Esophagus (tissue), 2 donors: ENCODE data around the gene FKBP11. TPM values are rescaled to one million over a fixed set of nuclear protein-coding genes. Genes with fewer than 3 reads are reported as not detected.

ENCODE experiments used
- H3K27ac ChIP-seq, 2 donors: one replicate each; pipeline ENCODE4 v1.5.1; 2013; ENCODE audit warnings: low read depth in 2 of 2, mild to moderate bottlenecking in 2 of 2, inconsistent platforms in 1 of 2, low read length in 1 of 2, moderate library complexity in 1 of 2
- H3K27me3 ChIP-seq, 2 donors: one replicate each; pipeline ENCODE4 v1.6.1; 2013; ENCODE audit warnings: low read length in 2 of 2, control low read depth in 1 of 2, mild to moderate bottlenecking in 1 of 2; ENCODE audit not compliant: insufficient read depth in 2 of 2, control insufficient read depth in 1 of 2
- H3K36me3 ChIP-seq, 2 donors: one replicate each; pipeline ENCODE4 v1.6.1; 2013; ENCODE audit warnings: low read length in 1 of 2; ENCODE audit not compliant: control insufficient read depth in 2 of 2, insufficient read depth in 2 of 2
- H3K4me1 ChIP-seq, 2 donors: one replicate each; pipeline ENCODE4 v1.6.1; 2013; ENCODE audit warnings: low read length in 1 of 2; ENCODE audit not compliant: control insufficient read depth in 2 of 2, insufficient read depth in 2 of 2
- H3K4me3 ChIP-seq, 2 donors: one replicate each; pipeline ENCODE4 v1.5.1; 2013; ENCODE audit warnings: low read length in 2 of 2, mild to moderate bottlenecking in 2 of 2, low read depth in 1 of 2, moderate library complexity in 1 of 2
- H3K9me3 ChIP-seq, 2 donors: one replicate each; pipeline ENCODE4 v1.6.1; 2013; ENCODE audit warnings: mild to moderate bottlenecking in 2 of 2, low read depth in 1 of 2, low read length in 1 of 2, moderate library complexity in 1 of 2; ENCODE audit not compliant: control insufficient read depth in 2 of 2, insufficient read depth in 1 of 2
- WGBS, 2 donors: extraction: QIAGEN DNeasy Blood & Tissue Kit; methylation state at CpG; one replicate each; pipeline ENCODE4 v1.1.7; 2013; 5-methylcytosine and 5-hydroxymethylcytosine counted together
- polyA plus RNA-seq, 2 donors: library from polyadenylated mRNA; stranded (reverse); fragments of 200-250 nt; gene quantifications; one replicate each; pipeline ENCODE4 v1.2.3, GENCODE V29; 2013
- donor health status: healthy with polysubstance abuse.
- donor health status: Bipolar disorder and iron deficiency.

Gene FKBP11
- polyA plus RNA-seq, 2 donors, result 20.4 to 28.3 TPM

DNA sequence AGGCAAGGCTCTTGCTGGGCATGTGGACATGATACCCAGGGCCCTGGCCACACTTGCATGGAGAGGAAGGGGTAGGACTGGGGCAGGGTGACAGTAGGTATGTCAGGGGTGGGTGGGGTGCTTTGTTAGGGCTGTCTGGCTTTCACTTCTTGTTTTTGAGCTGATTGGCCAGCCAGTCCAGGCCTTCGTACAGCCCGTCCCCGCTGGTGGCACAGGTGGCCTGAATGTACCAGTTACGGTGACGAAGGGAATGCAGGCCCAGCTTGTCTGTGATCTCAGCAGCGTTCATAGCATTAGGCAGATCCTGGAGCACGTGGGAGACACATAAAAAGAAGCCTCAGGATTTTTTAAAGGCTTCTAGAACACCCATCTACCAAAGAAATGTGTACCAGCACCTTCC lies 13.5 kb upstream of the FKBP11 start:
- Histone ChIP-seq H3K4me3 (no peak overlapping the region), H3K27me3 (no peaks in the 10 kb centered on the region), H3K36me3 (peaks cover 7 to 26% of the 10 kb centered on the region in 2 donors), H3K4me1 (peaks cover 2 to 9% of the 10 kb centered on the region in 2 donors), H3K9me3 (no peaks in the 10 kb centered on the region), H3K27ac (no peak overlapping the region)
- 70 to 83% methylated on average over 7 of the region's 7 CpGs for WGBS, 2 donors

DNA sequence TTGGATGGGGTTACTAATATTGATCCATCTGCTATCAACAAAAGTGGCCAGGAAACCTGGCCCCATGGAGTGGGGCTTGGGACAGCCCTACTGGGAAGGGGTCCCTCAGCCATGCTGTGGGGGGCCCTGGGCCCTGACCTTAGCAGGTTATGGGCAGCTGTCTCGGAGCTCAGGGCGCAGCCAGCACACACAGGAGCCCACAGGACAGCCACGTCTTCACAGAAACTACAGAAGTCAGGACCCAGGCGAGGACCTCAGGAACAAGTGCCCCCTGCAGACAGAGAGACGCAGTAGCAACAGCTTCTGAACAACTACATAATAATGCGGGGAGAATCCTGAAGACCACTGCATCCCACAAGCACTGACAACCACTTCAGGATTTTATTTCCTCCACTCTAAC lies 11.9 kb upstream of the FKBP11 start:
- H3K4me1 ChIP-seq, result peaks cover 2 to 5% of the 10 kb centered on the region in 2 donors
- WGBS, 2 donors, result 83 to 84% methylated on average over 6 of the region's 6 CpGs
- H3K27ac ChIP-seq, result no peak overlapping the region
- H3K9me3 ChIP-seq, result no peaks in the 10 kb centered on the region
- H3K36me3 ChIP-seq, result peaks cover 7 to 34% of the 10 kb centered on the region in 2 donors
- H3K27me3 ChIP-seq, result no peaks in the 10 kb centered on the region
- no peak overlapping the region for H3K4me3 ChIP-seq

DNA sequence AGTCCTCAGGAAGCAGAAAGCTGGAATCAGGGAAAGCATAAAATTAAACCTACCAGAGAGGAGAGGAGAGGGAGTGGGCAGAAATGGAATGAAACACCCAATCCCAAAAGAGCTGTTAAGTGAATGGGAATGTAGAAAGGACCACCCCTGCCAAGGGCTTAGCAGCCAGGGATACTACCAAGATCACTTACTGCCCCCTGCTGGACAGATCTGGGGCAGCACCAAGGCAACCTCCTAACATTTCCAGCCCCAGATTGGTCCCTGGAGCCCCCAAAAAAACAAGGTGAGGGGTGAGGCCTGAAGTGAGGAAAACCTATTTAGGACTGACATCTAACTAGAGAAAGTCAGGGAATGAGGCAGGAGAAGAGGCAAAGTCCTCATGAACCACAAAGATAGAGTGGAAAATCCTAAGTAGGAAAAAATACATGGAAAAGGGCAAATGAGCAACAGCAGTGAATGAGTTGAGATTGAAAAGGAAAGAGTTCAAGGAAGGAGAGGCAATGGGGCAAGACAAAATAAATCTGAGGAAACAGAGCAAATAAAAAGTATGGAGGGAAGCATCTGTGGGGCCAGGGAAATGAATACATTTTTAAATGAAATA lies 11.2 kb upstream of the FKBP11 start:
- H3K36me3 ChIP-seq, result peaks cover 7 to 34% of the 10 kb centered on the region in 2 donors
- no peaks in the 10 kb centered on the region for H3K4me1 ChIP-seq

DNA sequence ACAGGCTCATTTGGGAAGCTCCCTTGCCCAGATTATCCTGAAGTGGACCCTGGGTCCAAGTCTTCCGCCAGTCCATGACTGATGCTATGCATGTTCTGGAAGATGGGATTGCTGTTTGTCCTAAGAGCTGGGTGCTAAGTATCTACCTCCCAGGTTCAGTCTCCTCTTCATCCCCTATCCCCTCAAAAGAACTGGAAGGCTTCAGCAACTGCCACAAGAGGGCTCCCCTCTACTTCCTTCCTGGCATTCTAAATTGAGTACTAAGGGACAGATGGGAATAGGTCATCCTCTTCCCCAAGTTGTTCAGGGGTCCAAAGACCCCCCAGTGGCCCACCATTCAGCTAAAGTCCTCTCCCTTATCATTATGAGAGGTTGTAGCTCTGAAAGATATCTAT lies 9.0 kb upstream of the FKBP11 start:
- H3K27me3 ChIP-seq, result no peaks in the 10 kb centered on the region
- peaks cover 0 to 22% of the 10 kb centered on the region in 2 donors for H3K36me3 ChIP-seq
- H3K9me3 ChIP-seq, result no peaks in the 10 kb centered on the region
- no peak overlapping the region for H3K4me3 ChIP-seq
- WGBS, 2 donors, result 96 to 100% methylated on average over 1 of the region's 1 CpG
- no peaks in the 10 kb centered on the region for H3K4me1 ChIP-seq
- peak overlapping the region; percentile 33 to 64 for H3K27ac ChIP-seq

More for the DNA sequence above, 11.2 kb upstream of the FKBP11 start:
- no peak overlapping the region for H3K27ac ChIP-seq
- H3K4me3 ChIP-seq, result no peak overlapping the region
- no peaks in the 10 kb centered on the region for H3K27me3 ChIP-seq
- H3K9me3 ChIP-seq, result no peaks in the 10 kb centered on the region

DNA sequence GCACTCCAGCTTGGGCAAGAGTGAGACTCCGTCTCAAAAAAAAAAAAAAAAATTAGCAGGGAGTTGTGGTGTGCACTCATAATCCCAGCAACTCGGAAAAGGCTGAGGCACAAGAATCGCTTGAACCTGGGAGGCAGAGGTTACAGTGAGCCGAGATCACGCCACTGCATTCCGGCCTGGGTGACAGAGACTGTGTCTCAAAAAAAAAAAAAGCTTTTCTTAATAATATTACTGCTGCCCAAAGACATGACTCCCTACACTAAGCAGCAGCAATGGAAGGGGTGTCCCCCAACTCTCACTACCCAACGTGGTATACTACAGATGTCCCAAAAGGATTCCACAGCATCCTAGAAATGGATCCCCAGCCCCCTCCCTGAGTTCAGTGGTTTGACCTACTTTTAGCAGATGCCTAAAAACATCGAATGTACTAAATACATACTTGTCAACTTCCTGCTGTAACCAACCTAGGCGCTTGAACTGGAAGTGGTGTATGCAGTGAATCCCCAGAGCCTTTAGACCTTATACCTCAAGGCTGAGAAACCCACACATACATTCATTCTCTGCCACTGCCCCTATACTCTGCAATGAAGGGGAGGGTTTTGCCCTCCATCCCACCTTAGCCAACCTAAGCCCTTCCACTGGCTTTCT lies 8.5 kb upstream of the FKBP11 start:
- H3K27me3 ChIP-seq, result no peaks in the 10 kb centered on the region
- H3K4me1 ChIP-seq, result no peaks in the 10 kb centered on the region
- 82 to 85% methylated on average over 9 of the region's 9 CpGs for WGBS, 2 donors
- H3K27ac ChIP-seq, result peak overlapping the region; percentile 33 to 64
- H3K36me3 ChIP-seq, result peaks cover 0 to 22% of the 10 kb centered on the region in 2 donors
- H3K9me3 ChIP-seq, result no peaks in the 10 kb centered on the region
- H3K4me3 ChIP-seq, result no peak overlapping the region

DNA sequence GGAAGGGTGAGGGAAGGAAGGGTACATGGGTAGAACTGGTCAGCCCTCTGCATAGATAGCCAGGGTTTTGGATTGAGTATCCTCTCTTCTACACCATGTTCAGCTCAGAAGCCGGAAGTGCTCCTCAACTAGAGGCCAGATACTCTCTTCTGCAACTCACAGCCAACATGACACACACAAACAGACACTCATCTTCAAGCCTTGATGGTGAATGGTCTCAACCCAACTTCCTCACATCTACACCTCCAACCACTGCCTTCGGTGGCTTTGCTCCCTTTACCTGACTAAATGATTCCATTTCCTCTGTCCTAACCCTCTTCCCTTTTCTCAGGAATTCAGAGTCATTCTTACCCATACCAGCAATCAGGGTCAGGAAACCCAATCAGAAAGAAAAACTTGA lies 7.6 kb upstream of the FKBP11 start:
- no peak overlapping the region for H3K27ac ChIP-seq
- no peak overlapping the region for H3K4me3 ChIP-seq
- H3K4me1 ChIP-seq, result no peaks in the 10 kb centered on the region
- peaks cover 0 to 18% of the 10 kb centered on the region in 2 donors for H3K36me3 ChIP-seq
- 66 to 89% methylated on average over 2 of the region's 2 CpGs for WGBS, 2 donors
- no peaks in the 10 kb centered on the region for H3K9me3 ChIP-seq
- H3K27me3 ChIP-seq, result no peaks in the 10 kb centered on the region

DNA sequence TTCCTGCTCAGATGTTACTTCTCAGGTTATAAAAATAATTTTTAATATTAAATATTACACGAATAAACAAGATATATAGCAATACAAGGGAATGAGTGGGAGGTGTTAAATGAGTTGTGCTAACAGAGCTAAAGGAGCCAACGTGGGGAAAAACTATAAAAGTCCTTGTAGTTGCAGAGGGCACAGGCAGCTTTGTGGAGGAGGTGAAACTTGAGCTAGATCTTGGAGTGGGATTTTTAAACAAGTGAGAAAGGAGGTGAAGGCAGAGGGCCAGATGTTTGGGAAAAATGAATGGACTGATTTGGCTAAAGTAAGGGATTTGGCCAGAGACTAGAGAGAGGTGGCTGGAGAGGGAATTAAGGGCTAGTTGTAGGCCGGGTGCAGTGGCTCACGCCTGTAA lies 5.2 kb upstream of the FKBP11 start:
- Histone ChIP-seq H3K4me3 (no peak overlapping the region), H3K36me3 (peaks cover 0 to 13% of the 10 kb centered on the region in 2 donors), H3K27ac (no peak overlapping the region), H3K9me3 (no peaks in the 10 kb centered on the region), H3K4me1 (peaks cover 0 to 4% of the 10 kb centered on the region in 2 donors), H3K27me3 (no peaks in the 10 kb centered on the region)
- WGBS, 2 donors, result 81 to 89% methylated on average over 4 of the region's 4 CpGs

DNA sequence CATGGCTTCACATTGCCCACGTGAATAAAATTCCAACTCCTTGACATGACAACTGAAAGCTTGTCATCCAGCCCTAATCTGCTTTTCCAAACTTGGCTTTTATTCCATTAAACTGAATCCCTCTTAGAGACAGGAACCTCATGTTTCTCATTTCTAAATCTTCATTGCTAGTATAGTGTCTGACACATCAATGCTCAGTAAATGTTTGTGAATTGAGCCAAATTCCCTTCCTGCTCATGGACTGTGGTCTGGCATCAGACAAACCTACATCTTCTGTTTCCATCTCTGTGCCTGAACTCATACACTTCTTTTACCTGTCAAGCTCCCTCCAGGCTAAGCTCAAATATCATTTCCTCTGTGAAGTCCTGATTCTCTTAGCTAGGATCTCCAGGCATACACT lies 4.3 kb upstream of the FKBP11 start:
- Histone ChIP-seq H3K36me3 (peaks cover 0 to 13% of the 10 kb centered on the region in 2 donors), H3K27me3 (no peaks in the 10 kb centered on the region), H3K9me3 (no peaks in the 10 kb centered on the region), H3K4me1 (peaks cover 0 to 5% of the 10 kb centered on the region in 2 donors), H3K27ac (no peak overlapping the region), H3K4me3 (no peak overlapping the region)
- WGBS, 2 donors, result 75 to 88% methylated on average over 1 of the region's 1 CpG

DNA sequence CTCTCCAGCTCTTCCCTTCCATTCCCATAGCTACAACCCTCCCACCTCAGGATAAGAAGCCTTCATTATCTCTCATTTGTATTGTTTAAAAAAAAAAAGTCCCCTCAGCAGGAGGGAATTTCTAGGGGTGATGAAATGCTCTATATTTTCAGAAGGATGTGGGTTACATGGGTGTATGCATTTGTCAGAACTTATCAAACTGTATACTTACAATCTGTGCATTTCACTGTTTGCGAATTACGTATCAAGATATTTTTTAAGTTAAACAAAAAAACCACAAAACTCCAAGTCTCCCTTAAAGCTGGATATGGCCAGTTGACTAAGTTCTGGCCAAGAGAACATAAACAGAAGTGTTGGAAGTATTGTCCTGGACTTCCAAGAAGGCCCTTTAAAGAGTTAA lies 2.0 kb upstream of the FKBP11 start:
- 86 to 90% methylated on average over 2 of the region's 2 CpGs for WGBS, 2 donors
- H3K4me1 ChIP-seq, result peaks cover 0 to 5% of the 10 kb centered on the region in 2 donors
- no peaks in the 10 kb centered on the region for H3K27me3 ChIP-seq
- H3K4me3 ChIP-seq, result no peak overlapping the region
- no peaks in the 10 kb centered on the region for H3K9me3 ChIP-seq
- no peak overlapping the region for H3K27ac ChIP-seq
- peaks cover 0 to 5% of the 10 kb centered on the region in 2 donors for H3K36me3 ChIP-seq
